NCI-H2029 (cell line): ENCODE measurements around the gene HS2ST1.
"Not testable (repeated sequence)": the region's sequence is repeated elsewhere in the genome, so short reads cannot be mapped to it uniquely, and the experiment has no call there.

ENCODE experiments used
- DNase-seq: peaks from one replicate; lab custom pipeline; 2025; lab: John Stamatoyannopoulos, UW

Gene HS2ST1

GRCh38 chr1:86925742-86926141 lies 11.3 kb downstream of the HS2ST1 start:
- DNase-seq, result no peak

- DNase-seq, result no peak
Measured at GRCh38 chr1:86926883-86927282, 12.4 kb downstream of the HS2ST1 start.

GRCh38 chr1:86928819-86929218 lies 14.4 kb downstream of the HS2ST1 start:
- no peak for DNase-seq

- DNase-seq, result no peak
Measured at GRCh38 chr1:86933051-86933450, 18.6 kb downstream of the HS2ST1 start.

GRCh38 chr1:86933562-86934377 lies 19.3 kb downstream of the HS2ST1 start:
- DNase-seq, result no peak

GRCh38 chr1:86938450-86938849 lies 24.0 kb downstream of the HS2ST1 start:
- no peak for DNase-seq

GRCh38 chr1:86938855-86939254 lies 24.4 kb downstream of the HS2ST1 start:
- no peak for DNase-seq

- no peak for DNase-seq
Measured at GRCh38 chr1:86939406-86939805, 25.0 kb downstream of the HS2ST1 start.

- DNase-seq, result no peak
Measured at GRCh38 chr1:86940599-86940998, 26.2 kb downstream of the HS2ST1 start.

GRCh38 chr1:86942042-86942441 lies 27.6 kb downstream of the HS2ST1 start:
- DNase-seq, result no peak

- DNase-seq, result no peak
Measured at GRCh38 chr1:86942743-86943142, 28.3 kb downstream of the HS2ST1 start.

GRCh38 chr1:86948212-86948611 lies 33.8 kb downstream of the HS2ST1 start:
- DNase-seq, result no peak

GRCh38 chr1:86950712-86951419 lies 36.4 kb downstream of the HS2ST1 start:
- no peak for DNase-seq

GRCh38 chr1:86951430-86951829 lies 37.0 kb downstream of the HS2ST1 start:
- no peak for DNase-seq

GRCh38 chr1:86953167-86953566 lies 38.7 kb downstream of the HS2ST1 start:
- no peak for DNase-seq

- DNase-seq, result no peak
Measured at GRCh38 chr1:86955678-86956077, 41.2 kb downstream of the HS2ST1 start.

- no peak for DNase-seq
Measured at GRCh38 chr1:86956221-86956620, 41.8 kb downstream of the HS2ST1 start.

GRCh38 chr1:86957221-86957620 lies 42.8 kb downstream of the HS2ST1 start:
- DNase-seq, result no peak

- DNase-seq, result no peak
Measured at GRCh38 chr1:86960548-86960947, 46.1 kb downstream of the HS2ST1 start.

GRCh38 chr1:86963841-86964240 lies 49.4 kb downstream of the HS2ST1 start:
- not testable (repeated sequence) for DNase-seq

- no peak for DNase-seq
Measured at GRCh38 chr1:86965012-86965826, 50.8 kb downstream of the HS2ST1 start.

GRCh38 chr1:86965827-86966182 lies 51.4 kb downstream of the HS2ST1 start:
- no peak for DNase-seq

GRCh38 chr1:86970938-86971337 lies 56.5 kb downstream of the HS2ST1 start:
- no peak for DNase-seq
